ENCODE measurements around the gene SORCS2.

DNA sequence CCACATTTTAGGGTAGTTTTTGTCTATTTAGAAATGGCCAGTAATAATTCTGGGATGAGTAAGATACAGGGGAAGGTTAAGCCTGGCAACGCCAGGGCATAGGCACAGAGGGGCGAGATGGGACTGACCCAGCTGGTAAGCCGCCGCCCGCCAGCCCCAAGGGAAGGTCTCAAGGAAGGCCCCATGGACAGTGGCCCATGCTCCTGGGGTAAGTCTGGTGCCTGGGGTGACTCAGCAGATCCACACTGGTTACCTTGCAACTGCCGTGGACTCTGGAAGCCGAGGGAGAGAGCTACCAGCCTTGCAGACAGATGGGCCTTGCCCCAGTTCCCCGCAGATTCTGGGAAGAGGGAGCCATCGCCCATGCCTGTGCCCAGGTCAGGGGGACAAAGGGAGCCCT is 567.9 kb downstream of the SORCS2 start:
- TF ChIP-seq, protein P1, sequence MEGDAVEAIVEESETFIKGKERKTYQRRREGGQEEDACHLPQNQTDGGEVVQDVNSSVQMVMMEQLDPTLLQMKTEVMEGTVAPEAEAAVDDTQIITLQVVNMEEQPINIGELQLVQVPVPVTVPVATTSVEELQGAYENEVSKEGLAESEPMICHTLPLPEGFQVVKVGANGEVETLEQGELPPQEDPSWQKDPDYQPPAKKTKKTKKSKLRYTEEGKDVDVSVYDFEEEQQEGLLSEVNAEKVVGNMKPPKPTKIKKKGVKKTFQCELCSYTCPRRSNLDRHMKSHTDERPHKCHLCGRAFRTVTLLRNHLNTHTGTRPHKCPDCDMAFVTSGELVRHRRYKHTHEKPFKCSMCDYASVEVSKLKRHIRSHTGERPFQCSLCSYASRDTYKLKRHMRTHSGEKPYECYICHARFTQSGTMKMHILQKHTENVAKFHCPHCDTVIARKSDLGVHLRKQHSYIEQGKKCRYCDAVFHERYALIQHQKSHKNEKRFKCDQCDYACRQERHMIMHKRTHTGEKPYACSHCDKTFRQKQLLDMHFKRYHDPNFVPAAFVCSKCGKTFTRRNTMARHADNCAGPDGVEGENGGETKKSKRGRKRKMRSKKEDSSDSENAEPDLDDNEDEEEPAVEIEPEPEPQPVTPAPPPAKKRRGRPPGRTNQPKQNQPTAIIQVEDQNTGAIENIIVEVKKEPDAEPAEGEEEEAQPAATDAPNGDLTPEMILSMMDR (conservative IDR thresholded peaks at IDR 0.05; ENCODE audit: low read depth, low read length), result no peak
- no peak for TF ChIP-seq EZH2 (IDR thresholded peaks at IDR 0.05; ENCODE audit: low read length, unreplicated experiment)

Data from PC-3 (cell line).